Measurements from ENCODE around the gene YBEY. TPM values are rescaled to one million over a fixed set of nuclear protein-coding genes. Genes with fewer than 3 reads are reported as not detected.

Gene YBEY
- total and polyA plus RNA-seq, 10 donors, result 7.8 to 32.0 (median 14.2) TPM

DNA sequence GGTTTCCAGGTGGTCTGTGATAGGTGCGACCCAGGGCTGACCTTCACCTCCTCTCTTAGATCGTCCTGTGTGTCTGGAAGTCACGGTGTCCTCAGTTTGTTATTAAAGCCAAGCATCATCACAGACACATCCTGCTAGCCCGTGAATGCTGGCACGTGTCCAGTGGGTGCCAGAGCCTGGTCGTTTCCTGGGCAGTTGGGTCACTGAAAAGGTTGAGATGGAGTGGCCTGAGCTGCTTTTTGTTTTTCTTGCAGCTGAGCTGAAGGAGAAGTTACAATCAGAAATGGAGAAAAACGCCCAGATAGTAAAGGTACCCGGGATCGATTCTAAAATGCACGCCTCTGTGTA, 61.0 kb downstream of the YBEY start:
- H3K9me3 ChIP-seq, result no peaks in the 10 kb centered on the region
- peaks cover 8 to 95% (median 71%) of the 10 kb centered on the region in 6 donors for H3K36me3 ChIP-seq
- WGBS, 5 donors, result 72 to 83% (median 82%) methylated on average over 10 of the region's 10 CpGs
- H3K4me3 ChIP-seq, result no peak overlapping the region
- H3K27me3 ChIP-seq (replicated peaks in 1 of 7), result no peaks in the 10 kb centered on the region
- no peak overlapping the region for H3K27ac ChIP-seq
- TF ChIP-seq, protein P1, sequence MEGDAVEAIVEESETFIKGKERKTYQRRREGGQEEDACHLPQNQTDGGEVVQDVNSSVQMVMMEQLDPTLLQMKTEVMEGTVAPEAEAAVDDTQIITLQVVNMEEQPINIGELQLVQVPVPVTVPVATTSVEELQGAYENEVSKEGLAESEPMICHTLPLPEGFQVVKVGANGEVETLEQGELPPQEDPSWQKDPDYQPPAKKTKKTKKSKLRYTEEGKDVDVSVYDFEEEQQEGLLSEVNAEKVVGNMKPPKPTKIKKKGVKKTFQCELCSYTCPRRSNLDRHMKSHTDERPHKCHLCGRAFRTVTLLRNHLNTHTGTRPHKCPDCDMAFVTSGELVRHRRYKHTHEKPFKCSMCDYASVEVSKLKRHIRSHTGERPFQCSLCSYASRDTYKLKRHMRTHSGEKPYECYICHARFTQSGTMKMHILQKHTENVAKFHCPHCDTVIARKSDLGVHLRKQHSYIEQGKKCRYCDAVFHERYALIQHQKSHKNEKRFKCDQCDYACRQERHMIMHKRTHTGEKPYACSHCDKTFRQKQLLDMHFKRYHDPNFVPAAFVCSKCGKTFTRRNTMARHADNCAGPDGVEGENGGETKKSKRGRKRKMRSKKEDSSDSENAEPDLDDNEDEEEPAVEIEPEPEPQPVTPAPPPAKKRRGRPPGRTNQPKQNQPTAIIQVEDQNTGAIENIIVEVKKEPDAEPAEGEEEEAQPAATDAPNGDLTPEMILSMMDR (IDR thresholded peaks at IDR 0.05 in 8 of 11, conservative IDR thresholded peaks at IDR 0.05 in 3 of 11), result no peak
- TF ChIP-seq POLR2AphosphoS5 (IDR thresholded peaks at IDR 0.05) (no peak), POLR2A (IDR thresholded peaks at IDR 0.05) (no peak)
- H3K4me1 ChIP-seq, result no peaks in the 10 kb centered on the region
- intact Hi-C loops (cut with DNase I; ENCODE audit: low total_unique reads), result no loop called here
- DNase-seq, result no peak

Other genes with a start within 250 kb of the YBEY start
- gene COL6A2, start 188.2 kb upstream of the YBEY start, total RNA-seq, result 100 to 1,000 TPM; 105 to 259 (median 198) TPM
- gene COL6A2, start 188.2 kb upstream of the YBEY start, polyA plus RNA-seq, result 100 to 1,000 TPM; 101 to 244 (median 110) TPM
- gene FTCD, start 130.8 kb upstream of the YBEY start, total RNA-seq, result 1 to 10 TPM in 1 of 7 donors, under 1 TPM in 1, not detected in 5; 0.81 to 1.7 TPM
- gene FTCD, start 130.8 kb upstream of the YBEY start, polyA plus RNA-seq, result 1 to 10 TPM in 1 of 3 donors, under 1 TPM in 2; 0.35 to 2.8 (median 0.38) TPM
- gene SPATC1L, start 101.9 kb upstream of the YBEY start, total RNA-seq, result 10 to 100 TPM in 2 of 7 donors, 1 to 10 TPM in 5; 4.4 to 10.5 (median 7.7) TPM
- 10 to 100 TPM; 10.8 to 13.4 (median 13.1) TPM for gene SPATC1L, start 101.9 kb upstream of the YBEY start, polyA plus RNA-seq
- gene LSS, start 57.6 kb upstream of the YBEY start, total RNA-seq, result 10 to 100 TPM; 18.2 to 31.2 (median 28.8) TPM
- gene LSS, start 57.6 kb upstream of the YBEY start, polyA plus RNA-seq, result 10 to 100 TPM in 1 of 3 donors, 1 to 10 TPM in 2; 6.3 to 17.5 (median 9.8) TPM
- gene MCM3AP, start 731 bp upstream of the YBEY start, total RNA-seq, result 100 to 1,000 TPM in 5 of 7 donors, 10 to 100 TPM in 2; 96.8 to 144 (median 115) TPM
- 10 to 100 TPM; 35.2 to 75.5 (median 55.2) TPM for gene MCM3AP, start 731 bp upstream of the YBEY start, polyA plus RNA-seq
- gene C21orf58, start 37.5 kb downstream of the YBEY start, total RNA-seq, result 1 to 10 TPM; 3.6 to 5.8 (median 4.7) TPM
- gene C21orf58, start 37.5 kb downstream of the YBEY start, polyA plus RNA-seq, result 1 to 10 TPM; 1.4 to 3.1 (median 2.2) TPM
- 10 to 100 TPM; 31.4 to 43.7 (median 37.1) TPM for gene PCNT, start 37.8 kb downstream of the YBEY start, total RNA-seq
- 10 to 100 TPM in 1 of 3 donors, 1 to 10 TPM in 2; 6.4 to 10.8 (median 7.8) TPM for gene PCNT, start 37.8 kb downstream of the YBEY start, polyA plus RNA-seq
- 10 to 100 TPM; 50.1 to 96.7 (median 68.6) TPM for gene DIP2A, start 172.5 kb downstream of the YBEY start, total RNA-seq
- 10 to 100 TPM; 14.7 to 22.2 (median 22.1) TPM for gene DIP2A, start 172.5 kb downstream of the YBEY start, polyA plus RNA-seq